H1 (cell line): ENCODE measurements around the gene GRM1. TPM values are rescaled to one million over a fixed set of nuclear protein-coding genes. Genes with fewer than 3 reads are reported as not detected.

ENCODE experiments used
- POU5F1 ChIP-seq: IDR thresholded peaks from 2 replicates; pipeline ENCODE4 v1.6.1; 2011; ENCODE audit warnings: low read depth, mild to moderate bottlenecking, low read length, moderate library complexity
- polyA plus RNA-seq, 7 experiments: library from polyadenylated mRNA; depleted of rRNA in 3 of 7; stranded (reverse) in 5 of 7; unstranded in 2 of 7; fragments of >200 nt in 5 of 7; fragments of 200-250 nt in 2 of 7; gene quantifications; 1 replicate in 5 of 7; 2 replicates in 1 of 7; 4 replicates in 1 of 7; pipeline versions ENCODE4 v1.2.1 to v1.2.3, GENCODE V29; 2011 to 2013; ENCODE audit warnings: missing spikeins in 2 of 7, mixed read lengths in 2 of 7
- total RNA-seq: library from RNA; stranded (reverse); fragmentation: NEBNext Ultra II Directional; extraction: Animal tissue kit (Norgen Biotek cat#: 25700); gene quantifications from 2 replicates; pipeline ENCODE4 v1.2.1, GENCODE V29; 2021
- TF ChIP-seq, protein P1 (sequence below), 3 experiments: IDR thresholded peaks; 1 replicate in 2 of 3; 2 replicates in 1 of 3; pipeline versions ENCODE4 v1.5.1 to v1.6.1; 2011; ENCODE audit warnings: low read length in 3 of 3, mild to moderate bottlenecking in 3 of 3, inconsistent platforms in 2 of 3, low read depth in 1 of 3, moderate library complexity in 1 of 3; ENCODE audit not compliant: insufficient read depth in 1 of 3; ENCODE audit errors: control extremely low read depth in 1 of 3

Gene GRM1
- total and polyA plus RNA-seq, 2 of the 8 experiments (the other 6 are each of a cell fraction or from before 2014, with no cell fraction given), result 0.15 to 1.3 TPM

DNA sequence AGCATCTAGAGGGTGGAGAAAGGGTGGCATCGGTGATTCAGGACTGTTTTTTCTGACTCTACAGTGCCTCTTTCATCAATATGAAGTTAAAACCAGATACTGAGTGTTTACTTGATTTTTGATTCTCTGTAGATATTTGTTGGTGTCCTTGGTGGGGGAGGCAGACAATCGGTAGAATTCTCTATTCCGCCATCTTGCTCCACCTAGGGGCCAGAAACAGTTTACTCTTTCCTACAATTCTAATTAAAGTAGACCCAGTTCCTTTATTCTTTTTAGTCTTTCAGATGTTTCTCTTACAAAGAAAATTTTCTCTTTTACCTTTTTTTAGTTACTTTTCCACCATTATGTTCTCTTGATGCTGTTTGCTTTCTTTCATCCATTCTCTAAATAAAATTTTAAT is 352.6 kb downstream of the GRM1 start (continued):
- TF ChIP-seq, protein P1, sequence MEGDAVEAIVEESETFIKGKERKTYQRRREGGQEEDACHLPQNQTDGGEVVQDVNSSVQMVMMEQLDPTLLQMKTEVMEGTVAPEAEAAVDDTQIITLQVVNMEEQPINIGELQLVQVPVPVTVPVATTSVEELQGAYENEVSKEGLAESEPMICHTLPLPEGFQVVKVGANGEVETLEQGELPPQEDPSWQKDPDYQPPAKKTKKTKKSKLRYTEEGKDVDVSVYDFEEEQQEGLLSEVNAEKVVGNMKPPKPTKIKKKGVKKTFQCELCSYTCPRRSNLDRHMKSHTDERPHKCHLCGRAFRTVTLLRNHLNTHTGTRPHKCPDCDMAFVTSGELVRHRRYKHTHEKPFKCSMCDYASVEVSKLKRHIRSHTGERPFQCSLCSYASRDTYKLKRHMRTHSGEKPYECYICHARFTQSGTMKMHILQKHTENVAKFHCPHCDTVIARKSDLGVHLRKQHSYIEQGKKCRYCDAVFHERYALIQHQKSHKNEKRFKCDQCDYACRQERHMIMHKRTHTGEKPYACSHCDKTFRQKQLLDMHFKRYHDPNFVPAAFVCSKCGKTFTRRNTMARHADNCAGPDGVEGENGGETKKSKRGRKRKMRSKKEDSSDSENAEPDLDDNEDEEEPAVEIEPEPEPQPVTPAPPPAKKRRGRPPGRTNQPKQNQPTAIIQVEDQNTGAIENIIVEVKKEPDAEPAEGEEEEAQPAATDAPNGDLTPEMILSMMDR (IDR thresholded peaks at IDR 0.05; ENCODE audit: control extremely low read depth in 1 of 3, insufficient read depth in 1 of 3, low read depth in 1 of 3, low read length in 3 of 3), result peak in 1 of 3 experiments; percentile 10; a peak in 1 of 4 replicates
- no peak for TF ChIP-seq POU5F1
